ENCODE data around the gene HOXC13.

Gene HOXC13

GRCh38 chr12:53971129-53971528 is 32.5 kb downstream of the HOXC13 start:
- no peak for DNase-seq

GRCh38 chr12:53971686-53972085 is 33.1 kb downstream of the HOXC13 start:
- DNase-seq, result no peak

- no peak for DNase-seq
Measured at GRCh38 chr12:53972152-53972702, 33.6 kb downstream of the HOXC13 start.

GRCh38 chr12:53972722-53973235 is 34.1 kb downstream of the HOXC13 start, which contains the start of gene HOXC11:
TSS of gene HOXC11 (plus strand) at chr12:53973126. CDS start at chr12:53973242, 116 bp downstream.
- DNase-seq, result no peak

- DNase-seq, result no peak
Measured at GRCh38 chr12:53973236-53974042, 34.8 kb downstream of the HOXC13 start.

- no peak for DNase-seq
Measured at GRCh38 chr12:53974084-53975063, 35.7 kb downstream of the HOXC13 start, which contains the start of gene HOTAIR. TSS of gene HOTAIR (minus strand) at chr12:53974954.

GRCh38 chr12:53975064-53975471 is 36.4 kb downstream of the HOXC13 start:
- DNase-seq, result no peak

DNA sequence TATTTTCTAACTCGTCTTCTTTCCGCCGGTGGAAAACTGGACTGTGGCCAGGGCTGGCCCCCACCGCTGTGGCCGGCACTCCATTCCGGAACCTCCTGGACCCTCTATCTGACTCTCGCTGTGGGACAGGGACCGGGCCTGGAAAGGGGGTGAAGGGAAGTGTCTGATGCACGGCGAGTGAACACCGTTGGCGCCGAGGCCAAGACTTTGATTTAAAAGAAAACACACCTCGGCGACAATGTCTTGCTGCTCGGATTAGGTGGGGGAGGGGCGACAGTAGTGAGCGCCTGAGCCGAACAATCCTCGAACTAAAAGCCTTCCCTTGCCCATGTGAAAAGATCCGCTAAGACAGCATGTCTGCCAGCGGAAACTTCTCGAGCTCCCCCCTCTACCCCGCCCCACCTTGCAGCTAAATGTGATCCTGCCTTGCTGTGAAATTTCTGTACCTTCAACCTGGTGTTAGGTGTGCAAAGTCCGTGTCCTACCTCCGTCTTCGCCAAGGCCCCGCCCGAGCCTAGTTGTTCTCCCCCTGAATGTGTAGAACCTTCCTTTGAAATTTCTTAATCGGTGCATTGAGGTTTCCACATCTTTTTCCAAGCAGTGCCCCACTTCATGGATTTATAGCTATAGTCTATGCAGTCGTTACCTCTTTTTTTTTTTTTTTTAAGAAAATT is 37.0 kb downstream of the HOXC13 start:
- no peak for DNase-seq

DNA sequence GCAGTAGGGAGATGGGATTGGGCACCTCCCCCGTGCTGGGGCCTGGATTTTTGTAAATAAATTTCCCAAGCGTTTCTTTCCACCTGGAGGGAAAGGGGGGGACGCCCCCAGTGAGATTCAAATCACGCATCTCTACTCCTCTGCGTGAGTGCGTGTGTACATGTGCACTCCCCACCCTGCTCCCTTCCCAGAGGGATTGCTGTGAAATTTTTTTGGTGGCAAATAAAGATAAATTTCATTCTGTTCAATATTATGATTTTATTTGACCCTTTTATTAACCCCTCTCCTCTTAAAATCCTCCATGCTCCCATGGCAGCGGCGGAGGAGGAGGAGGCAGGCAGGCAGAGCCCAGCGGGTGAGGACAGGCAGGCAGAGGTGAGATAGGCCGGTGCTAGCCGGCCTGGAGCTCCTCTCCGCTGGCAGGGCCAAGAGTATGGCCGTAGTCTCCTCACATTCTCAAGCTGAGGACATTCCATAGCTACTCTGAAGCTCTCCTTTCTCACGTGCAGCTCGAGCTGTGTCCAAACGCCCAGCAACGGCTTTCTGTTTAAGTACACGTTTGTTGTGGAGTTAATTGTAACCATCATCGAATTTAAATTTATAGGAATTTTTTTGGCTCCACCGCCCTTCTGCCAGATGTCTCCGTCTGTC is 37.7 kb downstream of the HOXC13 start:
- DNase-seq, result no peak

DNA sequence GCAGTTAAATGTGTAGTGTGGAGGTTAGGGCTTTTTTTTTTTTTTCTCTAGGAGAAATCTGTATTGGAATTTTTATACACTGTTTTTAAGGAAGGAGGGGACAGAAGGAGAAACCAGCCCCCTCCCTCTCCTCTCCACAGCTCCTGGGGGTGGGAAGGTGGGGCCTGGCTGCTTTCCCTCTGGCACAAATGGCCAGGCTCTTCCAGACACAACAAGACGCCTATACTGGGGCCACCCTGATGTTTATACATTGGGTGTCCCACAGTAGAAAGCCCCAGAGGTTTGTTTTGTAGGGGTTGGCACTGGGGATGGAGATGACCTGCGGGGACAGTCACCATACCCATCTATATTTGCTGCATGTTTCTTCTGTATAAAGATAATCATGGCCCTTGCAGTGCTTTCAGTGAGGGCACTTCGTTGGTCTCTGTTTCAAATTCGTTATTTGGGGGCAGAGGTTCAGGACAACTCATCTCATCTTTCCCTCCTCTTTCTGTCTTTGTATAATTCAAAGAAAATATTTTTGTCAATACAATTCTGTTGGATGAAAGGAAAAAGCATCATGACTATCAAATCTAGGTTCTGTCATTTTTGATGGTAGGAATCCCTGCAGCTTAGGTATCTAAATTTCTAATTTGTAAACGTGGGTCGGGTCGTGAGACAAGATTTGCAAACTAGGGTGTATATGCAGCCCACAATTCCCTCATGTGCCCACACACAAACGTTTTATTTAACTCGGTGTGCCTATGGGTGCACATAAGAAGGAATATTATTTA is 38.4 kb downstream of the HOXC13 start:
- DNase-seq, result no peak

- no peak for DNase-seq
Measured at GRCh38 chr12:53977596-53978445, 39.2 kb downstream of the HOXC13 start.

DNA sequence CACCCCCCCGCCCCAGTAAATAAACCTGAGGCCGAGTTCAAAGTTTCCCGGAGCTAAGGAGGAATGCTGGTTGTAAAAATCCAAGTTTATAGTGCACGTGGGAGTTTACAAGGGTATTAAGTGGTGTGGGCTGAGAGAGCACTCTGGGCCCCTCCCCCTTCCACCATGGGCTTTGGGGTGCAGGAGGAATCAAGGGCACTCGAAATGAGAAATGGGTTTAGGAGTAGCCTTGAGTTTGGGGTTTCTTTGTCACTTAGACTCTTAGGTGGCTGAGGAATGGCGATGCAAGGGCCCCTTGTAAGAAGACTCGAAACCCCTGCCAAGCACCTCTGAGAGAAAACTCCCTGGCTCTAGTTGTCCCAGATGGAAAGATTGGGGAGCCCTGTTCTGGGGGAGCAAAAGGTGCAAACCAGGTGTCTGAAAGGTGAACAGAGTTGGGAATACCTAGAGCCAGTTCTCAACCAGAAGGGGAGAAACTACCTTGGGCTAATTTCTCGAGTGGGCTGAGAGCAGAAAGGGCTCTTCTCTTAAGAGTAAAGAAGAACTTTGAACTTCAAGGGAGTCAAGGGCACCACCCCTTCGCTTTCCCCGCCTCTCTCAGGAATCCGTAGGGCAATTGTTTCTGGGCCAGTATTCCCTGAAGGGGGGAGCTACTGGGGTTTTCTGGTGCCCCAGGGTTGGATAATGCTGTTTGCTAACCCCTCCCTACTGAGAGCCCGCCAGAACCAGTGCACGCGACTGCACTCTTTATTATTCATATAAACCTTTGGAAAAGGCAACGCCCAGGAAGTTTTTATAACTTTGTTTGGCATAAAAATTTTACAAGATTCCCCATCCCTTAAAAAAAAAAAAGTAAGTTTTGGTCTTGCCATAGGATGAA is 40.1 kb downstream of the HOXC13 start:
- no peak for DNase-seq

GRCh38 chr12:53980104-53980801 is 41.6 kb downstream of the HOXC13 start:
- DNase-seq, result no peak

GRCh38 chr12:53980802-53981496 is 42.3 kb downstream of the HOXC13 start:
- no peak for DNase-seq

DNA sequence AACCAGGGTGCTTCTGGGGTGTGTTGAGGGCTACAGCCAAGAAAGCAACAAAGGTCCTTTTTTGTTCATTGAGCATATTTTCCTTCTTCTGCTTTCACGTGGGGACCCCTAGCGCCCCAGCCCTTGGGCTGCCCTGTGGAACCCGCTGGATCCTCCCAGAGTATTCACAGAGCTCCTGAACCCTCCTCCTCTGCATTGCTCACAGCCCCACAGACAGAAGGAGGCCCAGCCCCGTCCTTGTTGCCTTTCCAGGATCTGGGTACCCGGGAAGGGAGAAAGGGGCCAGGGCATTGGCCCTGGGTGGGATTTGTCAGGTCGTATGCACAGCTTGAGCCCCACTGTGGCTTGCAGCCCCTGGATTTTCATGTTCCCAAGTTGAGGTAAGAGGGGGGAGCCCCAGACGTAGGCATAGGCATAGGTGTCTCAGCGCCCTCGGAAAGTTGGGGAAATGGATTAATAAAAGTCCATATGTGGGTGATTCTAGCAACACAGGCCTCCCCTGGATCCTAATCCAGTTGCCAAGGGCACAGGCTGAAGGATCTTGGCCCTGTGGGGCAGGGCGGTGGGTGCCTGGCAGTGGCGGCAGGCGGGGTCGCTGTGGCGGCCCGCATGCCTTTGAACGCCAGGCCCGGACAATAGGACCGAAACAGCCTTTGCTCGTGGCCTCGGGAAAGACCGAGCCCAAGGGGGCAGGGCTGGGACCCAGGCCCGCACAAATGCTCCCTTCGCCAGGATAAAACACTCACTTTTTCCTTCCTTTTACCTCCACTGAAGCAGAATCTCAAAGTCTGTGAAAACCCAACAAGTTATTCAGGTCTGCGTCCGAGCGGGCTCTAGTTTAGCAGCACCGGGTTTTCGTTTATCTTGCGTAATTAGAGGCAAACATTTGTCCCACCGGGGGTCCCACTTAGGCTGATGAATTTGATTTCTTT is 43.3 kb downstream of the HOXC13 start:
- no peak for DNase-seq
